ENCODE data around the gene CABLES2. TPM values are rescaled to one million over a fixed set of nuclear protein-coding genes. Genes with fewer than 3 reads are reported as not detected.

CABLES2 gene
- total RNA-seq, 2 experiments from 2014 or later, result 14.8 to 22.5 TPM

- H3K36me3 ChIP-seq (ENCODE audit: insufficient read depth, low read length), result peaks cover 19% of the 10 kb centered on the region
- H3K79me2 ChIP-seq (ENCODE audit: insufficient read depth, low read depth, low read length), result peaks cover 7% of the 10 kb centered on the region; the same call in 1 of the 2 replicates
- ChIA-PET POLR2A (no interaction called here), CTCF (ENCODE audit: unreplicated experiment) (no interaction called here)
- H3K9me2 ChIP-seq (ENCODE audit: insufficient read depth, low read length), result no peaks in the 10 kb centered on the region
- peaks cover 13% of the 10 kb centered on the region for H3K4me1 ChIP-seq (ENCODE audit: insufficient read depth, low read length, poor library complexity, severe bottlenecking)
- no peak for DNase-seq (ENCODE audit: low spot score)
- H3K4me2 ChIP-seq (ENCODE audit: low read length), result no peak overlapping the region
- TF ChIP-seq, protein P1, sequence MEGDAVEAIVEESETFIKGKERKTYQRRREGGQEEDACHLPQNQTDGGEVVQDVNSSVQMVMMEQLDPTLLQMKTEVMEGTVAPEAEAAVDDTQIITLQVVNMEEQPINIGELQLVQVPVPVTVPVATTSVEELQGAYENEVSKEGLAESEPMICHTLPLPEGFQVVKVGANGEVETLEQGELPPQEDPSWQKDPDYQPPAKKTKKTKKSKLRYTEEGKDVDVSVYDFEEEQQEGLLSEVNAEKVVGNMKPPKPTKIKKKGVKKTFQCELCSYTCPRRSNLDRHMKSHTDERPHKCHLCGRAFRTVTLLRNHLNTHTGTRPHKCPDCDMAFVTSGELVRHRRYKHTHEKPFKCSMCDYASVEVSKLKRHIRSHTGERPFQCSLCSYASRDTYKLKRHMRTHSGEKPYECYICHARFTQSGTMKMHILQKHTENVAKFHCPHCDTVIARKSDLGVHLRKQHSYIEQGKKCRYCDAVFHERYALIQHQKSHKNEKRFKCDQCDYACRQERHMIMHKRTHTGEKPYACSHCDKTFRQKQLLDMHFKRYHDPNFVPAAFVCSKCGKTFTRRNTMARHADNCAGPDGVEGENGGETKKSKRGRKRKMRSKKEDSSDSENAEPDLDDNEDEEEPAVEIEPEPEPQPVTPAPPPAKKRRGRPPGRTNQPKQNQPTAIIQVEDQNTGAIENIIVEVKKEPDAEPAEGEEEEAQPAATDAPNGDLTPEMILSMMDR (conservative IDR thresholded peaks at IDR 0.05; ENCODE audit: low read length), result no peak
- no peak for TF ChIP-seq EZH2phosphoT487 (IDR thresholded peaks at IDR 0.05; ENCODE audit: borderline replicate concordance, low read depth, low read length)
- H3K9me3 ChIP-seq (ENCODE audit: low read length), result no peaks in the 10 kb centered on the region
- intact Hi-C loops (cut with micrococcal nuclease; ENCODE audit: unreplicated experiment), result loop anchor here (10.0 kb wide), 1 partner anchor 338 kb away; the partner anchor contains the start of gene TAF4
- H3K27ac ChIP-seq (ENCODE audit: low read depth, low read length, poor library complexity, severe bottlenecking), result no peak overlapping the region
- no peaks in the 10 kb centered on the region for H4K20me1 ChIP-seq (ENCODE audit: insufficient read depth, low read length)
- H3K4me3 ChIP-seq (ENCODE audit: low read depth, low read length, poor library complexity, severe bottlenecking), result no peak overlapping the region
- BruUV-seq (replicated peaks), result no TSS peak
- no peak overlapping the region for H2AFZ ChIP-seq (ENCODE audit: low read length)
Observed at GRCh38 chr20:62402456-62403150, 4.5 kb downstream of the CABLES2 start.

GRCh38 chr20:62401331-62401779 lies 5.7 kb downstream of the CABLES2 start:
- Histone ChIP-seq H3K9me2 (ENCODE audit: insufficient read depth, low read length) (no peaks in the 10 kb centered on the region), H3K9me3 (ENCODE audit: low read length) (no peaks in the 10 kb centered on the region), H3K79me2 (ENCODE audit: insufficient read depth, low read depth, low read length) (peaks cover 3% of the 10 kb centered on the region; the same call in 1 of the 2 replicates), H3K4me3 (ENCODE audit: low read depth, low read length, poor library complexity, severe bottlenecking) (no peak overlapping the region), H2AFZ (ENCODE audit: low read length) (no peak overlapping the region), H3K4me1 (ENCODE audit: insufficient read depth, low read length, poor library complexity, severe bottlenecking) (peaks cover 9% of the 10 kb centered on the region), H3K27ac (ENCODE audit: low read depth, low read length, poor library complexity, severe bottlenecking) (no peak overlapping the region), H4K20me1 (ENCODE audit: insufficient read depth, low read length) (no peaks in the 10 kb centered on the region), H3K36me3 (ENCODE audit: insufficient read depth, low read length) (peaks cover 19% of the 10 kb centered on the region), H3K4me2 (ENCODE audit: low read length) (no peak overlapping the region; the same call in 1 of the 2 replicates)
- ChIA-PET CTCF (ENCODE audit: unreplicated experiment) (interaction anchor here (0.6 kb wide), 1 partner anchor 98 kb away, joined by 14 read pairs; no protein-coding TSS in a partner anchor), POLR2A (no interaction called here)
- no TSS peak for BruUV-seq (replicated peaks)
- TF ChIP-seq, protein P1 (conservative IDR thresholded peaks at IDR 0.05; ENCODE audit: low read length), result no peak
- no peak for TF ChIP-seq EZH2phosphoT487 (IDR thresholded peaks at IDR 0.05; ENCODE audit: borderline replicate concordance, low read depth, low read length)
- no peak for DNase-seq (ENCODE audit: low spot score)
- intact Hi-C loops (cut with micrococcal nuclease; ENCODE audit: unreplicated experiment), result loop anchor here (10.0 kb wide), 1 partner anchor 337 kb away; the partner anchor contains the start of gene TAF4

- Histone ChIP-seq H3K79me2 (ENCODE audit: insufficient read depth, low read depth, low read length) (no peaks in the 10 kb centered on the region), H2AFZ (ENCODE audit: low read length) (no peak overlapping the region), H3K36me3 (ENCODE audit: insufficient read depth, low read length) (peaks cover 19% of the 10 kb centered on the region), H3K9me3 (ENCODE audit: low read length) (no peaks in the 10 kb centered on the region), H3K4me3 (ENCODE audit: low read depth, low read length, poor library complexity, severe bottlenecking) (no peak overlapping the region), H3K4me1 (ENCODE audit: insufficient read depth, low read length, poor library complexity, severe bottlenecking) (peaks cover under 1% of the 10 kb centered on the region), H4K20me1 (ENCODE audit: insufficient read depth, low read length) (no peaks in the 10 kb centered on the region), H3K4me2 (ENCODE audit: low read length) (no peak overlapping the region), H3K27ac (ENCODE audit: low read depth, low read length, poor library complexity, severe bottlenecking) (no peak overlapping the region), H3K9me2 (ENCODE audit: insufficient read depth, low read length) (no peaks in the 10 kb centered on the region)
- BruUV-seq (replicated peaks), result no TSS peak
- POLR2A ChIA-PET, result no interaction called here
- intact Hi-C loops (cut with micrococcal nuclease; ENCODE audit: unreplicated experiment), result loop anchor here (10.0 kb wide), 1 partner anchor 336 kb away; the partner anchor contains the start of gene TAF4
- DNase-seq (ENCODE audit: low spot score), result no peak
- TF ChIP-seq, protein P1 (conservative IDR thresholded peaks at IDR 0.05; ENCODE audit: low read length), result no peak
- no peak for TF ChIP-seq EZH2phosphoT487 (IDR thresholded peaks at IDR 0.05; ENCODE audit: borderline replicate concordance, low read depth, low read length)
- CTCF ChIA-PET (ENCODE audit: unreplicated experiment), result no interaction called here
Observed at GRCh38 chr20:62400541-62400940, 6.5 kb downstream of the CABLES2 start.

Data from OCI-LY7 (cell line).